HepG2 (cell line): ENCODE data around the gene RXFP1.

ENCODE experiments used
- AHR ChIP-seq: IDR thresholded peaks from 2 replicates; pipeline ENCODE4 v1.6.1; 2018; ENCODE audit warnings: missing genetic modification reagents, missing compliant biosample characterization
- KDM4B ChIP-seq: sonication (generic); formaldehyde crosslinking; IDR thresholded peaks from 2 replicates; pipeline ENCODE4 v1.4.0; 2020; ENCODE audit warnings: missing genetic modification reagents
- NPAS2 ChIP-seq: sonication (generic); formaldehyde crosslinking; IDR thresholded peaks from 2 replicates; pipeline ENCODE4 v1.8.0; 2022; ENCODE audit warnings: mild to moderate bottlenecking, missing genetic modification reagents, borderline replicate concordance
- POLR2A ChIP-seq, 2 experiments: IDR thresholded peaks; 2 replicates each; pipeline ENCODE4 v1.6.1; 2011; ENCODE audit warnings: low read depth in 2 of 2, low read length in 2 of 2, mild to moderate bottlenecking in 1 of 2, moderate library complexity in 1 of 2; ENCODE audit not compliant: insufficient read depth in 1 of 2
- RFX5 ChIP-seq: IDR thresholded peaks from 2 replicates; pipeline ENCODE4 v1.6.1; 2011; ENCODE audit warnings: low read depth, low read length, improper control_type of control experiment
- TOE1 ChIP-seq: sonication (generic); formaldehyde crosslinking; IDR thresholded peaks from 2 replicates; pipeline ENCODE4 v1.4.0; 2020; ENCODE audit warnings: mild to moderate bottlenecking, missing genetic modification reagents
- ZFP36 ChIP-seq: fragments of 150-350 bp; IDR thresholded peaks from 2 replicates; pipeline ENCODE4 v1.6.1; 2018; ENCODE audit warnings: borderline replicate concordance, low read length, low read depth; ENCODE audit not compliant: partially characterized antibody
- ZNF547 ChIP-seq: sonication (generic); formaldehyde crosslinking; IDR thresholded peaks from 2 replicates; pipeline ENCODE4 v1.5.1; 2020; ENCODE audit warnings: mild to moderate bottlenecking, missing genetic modification reagents
- TF ChIP-seq, protein P1 (sequence below): sonication (generic); formaldehyde crosslinking; IDR thresholded peaks from 2 replicates; pipeline ENCODE4 v1.5.0; 2020; ENCODE audit warnings: mild to moderate bottlenecking, missing genetic modification reagents, moderate library complexity
- TF ChIP-seq, protein P2 (sequence below): IDR thresholded peaks from 2 replicates; pipeline ENCODE4 v1.6.1; 2012; ENCODE audit warnings: inconsistent platforms
- TF ChIP-seq, protein P3 (sequence below): sonication (generic); formaldehyde crosslinking; IDR thresholded peaks from 2 replicates; pipeline ENCODE4 v1.4.0; 2020; ENCODE audit warnings: missing genetic modification reagents
- TF ChIP-seq, protein P4 (sequence below): sonication (generic); formaldehyde crosslinking; IDR thresholded peaks from 2 replicates; pipeline ENCODE4 v1.8.1; 2022; ENCODE audit warnings: mild to moderate bottlenecking, missing genetic modification reagents

DNA sequence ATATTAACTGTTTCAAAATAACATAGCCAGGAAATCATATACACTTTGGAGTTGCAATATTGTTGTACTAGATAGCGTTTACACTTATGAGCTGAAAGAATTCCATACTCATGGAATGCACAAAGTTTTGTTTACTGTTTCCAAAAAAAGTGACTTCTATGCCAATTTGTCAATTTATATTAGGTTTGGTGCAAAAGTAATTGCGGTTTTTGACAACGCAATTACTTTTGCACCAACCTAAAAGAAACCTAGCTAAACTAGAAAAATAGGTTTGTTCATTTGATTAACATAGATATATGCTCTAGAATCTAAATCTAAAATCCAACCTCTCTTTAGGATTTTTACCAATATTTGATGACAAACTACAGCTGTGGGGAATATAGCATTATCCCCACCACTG lies 15.2 kb downstream of the RXFP1 start:
- TF ChIP-seq ZNF547 (CRISPR knock-in tag) (no peak), NPAS2 (CRISPR knock-in tag) (no peak), ZFP36 (no peak), KDM4B (CRISPR knock-in tag) (no peak), POLR2A (IDR thresholded peaks at IDR 0.05; ENCODE audit: insufficient read depth in 1 of 2, low read depth in 2 of 2, low read length in 2 of 2) (no peak), AHR (CRISPR knock-in tag) (no peak), TOE1 (CRISPR knock-in tag) (no peak), RFX5 (no peak)
- TF ChIP-seq, protein P1, sequence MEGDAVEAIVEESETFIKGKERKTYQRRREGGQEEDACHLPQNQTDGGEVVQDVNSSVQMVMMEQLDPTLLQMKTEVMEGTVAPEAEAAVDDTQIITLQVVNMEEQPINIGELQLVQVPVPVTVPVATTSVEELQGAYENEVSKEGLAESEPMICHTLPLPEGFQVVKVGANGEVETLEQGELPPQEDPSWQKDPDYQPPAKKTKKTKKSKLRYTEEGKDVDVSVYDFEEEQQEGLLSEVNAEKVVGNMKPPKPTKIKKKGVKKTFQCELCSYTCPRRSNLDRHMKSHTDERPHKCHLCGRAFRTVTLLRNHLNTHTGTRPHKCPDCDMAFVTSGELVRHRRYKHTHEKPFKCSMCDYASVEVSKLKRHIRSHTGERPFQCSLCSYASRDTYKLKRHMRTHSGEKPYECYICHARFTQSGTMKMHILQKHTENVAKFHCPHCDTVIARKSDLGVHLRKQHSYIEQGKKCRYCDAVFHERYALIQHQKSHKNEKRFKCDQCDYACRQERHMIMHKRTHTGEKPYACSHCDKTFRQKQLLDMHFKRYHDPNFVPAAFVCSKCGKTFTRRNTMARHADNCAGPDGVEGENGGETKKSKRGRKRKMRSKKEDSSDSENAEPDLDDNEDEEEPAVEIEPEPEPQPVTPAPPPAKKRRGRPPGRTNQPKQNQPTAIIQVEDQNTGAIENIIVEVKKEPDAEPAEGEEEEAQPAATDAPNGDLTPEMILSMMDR (CRISPR knock-in tag): no peak
- TF ChIP-seq, protein P2, sequence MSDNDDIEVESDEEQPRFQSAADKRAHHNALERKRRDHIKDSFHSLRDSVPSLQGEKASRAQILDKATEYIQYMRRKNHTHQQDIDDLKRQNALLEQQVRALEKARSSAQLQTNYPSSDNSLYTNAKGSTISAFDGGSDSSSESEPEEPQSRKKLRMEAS: no peak
- TF ChIP-seq, protein P3, sequence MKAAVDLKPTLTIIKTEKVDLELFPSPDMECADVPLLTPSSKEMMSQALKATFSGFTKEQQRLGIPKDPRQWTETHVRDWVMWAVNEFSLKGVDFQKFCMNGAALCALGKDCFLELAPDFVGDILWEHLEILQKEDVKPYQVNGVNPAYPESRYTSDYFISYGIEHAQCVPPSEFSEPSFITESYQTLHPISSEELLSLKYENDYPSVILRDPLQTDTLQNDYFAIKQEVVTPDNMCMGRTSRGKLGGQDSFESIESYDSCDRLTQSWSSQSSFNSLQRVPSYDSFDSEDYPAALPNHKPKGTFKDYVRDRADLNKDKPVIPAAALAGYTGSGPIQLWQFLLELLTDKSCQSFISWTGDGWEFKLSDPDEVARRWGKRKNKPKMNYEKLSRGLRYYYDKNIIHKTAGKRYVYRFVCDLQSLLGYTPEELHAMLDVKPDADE (CRISPR knock-in tag): no peak
- TF ChIP-seq, protein P4, sequence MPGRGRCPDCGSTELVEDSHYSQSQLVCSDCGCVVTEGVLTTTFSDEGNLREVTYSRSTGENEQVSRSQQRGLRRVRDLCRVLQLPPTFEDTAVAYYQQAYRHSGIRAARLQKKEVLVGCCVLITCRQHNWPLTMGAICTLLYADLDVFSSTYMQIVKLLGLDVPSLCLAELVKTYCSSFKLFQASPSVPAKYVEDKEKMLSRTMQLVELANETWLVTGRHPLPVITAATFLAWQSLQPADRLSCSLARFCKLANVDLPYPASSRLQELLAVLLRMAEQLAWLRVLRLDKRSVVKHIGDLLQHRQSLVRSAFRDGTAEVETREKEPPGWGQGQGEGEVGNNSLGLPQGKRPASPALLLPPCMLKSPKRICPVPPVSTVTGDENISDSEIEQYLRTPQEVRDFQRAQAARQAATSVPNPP (CRISPR knock-in tag): no peak
